GM12872 (cell line): ENCODE data around the gene PIPOX.

Experiments used
- TF ChIP-seq, protein P1 (sequence below): IDR thresholded peaks from 3 replicates; pipeline ENCODE4 v1.5.1; 2011; ENCODE audit warnings: low read depth, mild to moderate bottlenecking, low read length, moderate library complexity; ENCODE audit not compliant: insufficient read depth

PIPOX gene

GRCh38 chr17:29042679-29043538, at the start of gene PIPOX:
Gene PIPOX (plus strand): TSS chr17:29043141. CDS start chr17:29043226, 85 bp downstream.
- TF ChIP-seq, protein P1, sequence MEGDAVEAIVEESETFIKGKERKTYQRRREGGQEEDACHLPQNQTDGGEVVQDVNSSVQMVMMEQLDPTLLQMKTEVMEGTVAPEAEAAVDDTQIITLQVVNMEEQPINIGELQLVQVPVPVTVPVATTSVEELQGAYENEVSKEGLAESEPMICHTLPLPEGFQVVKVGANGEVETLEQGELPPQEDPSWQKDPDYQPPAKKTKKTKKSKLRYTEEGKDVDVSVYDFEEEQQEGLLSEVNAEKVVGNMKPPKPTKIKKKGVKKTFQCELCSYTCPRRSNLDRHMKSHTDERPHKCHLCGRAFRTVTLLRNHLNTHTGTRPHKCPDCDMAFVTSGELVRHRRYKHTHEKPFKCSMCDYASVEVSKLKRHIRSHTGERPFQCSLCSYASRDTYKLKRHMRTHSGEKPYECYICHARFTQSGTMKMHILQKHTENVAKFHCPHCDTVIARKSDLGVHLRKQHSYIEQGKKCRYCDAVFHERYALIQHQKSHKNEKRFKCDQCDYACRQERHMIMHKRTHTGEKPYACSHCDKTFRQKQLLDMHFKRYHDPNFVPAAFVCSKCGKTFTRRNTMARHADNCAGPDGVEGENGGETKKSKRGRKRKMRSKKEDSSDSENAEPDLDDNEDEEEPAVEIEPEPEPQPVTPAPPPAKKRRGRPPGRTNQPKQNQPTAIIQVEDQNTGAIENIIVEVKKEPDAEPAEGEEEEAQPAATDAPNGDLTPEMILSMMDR: 0 out of 3 replicates have a peak, but pooled peaks have one; percentile 4

GRCh38 chr17:28993645-28994426, 49.1 kb upstream of the PIPOX start:
- TF ChIP-seq, protein P1: no peak

- TF ChIP-seq, protein P1: no peak
These were observed 46.3 kb upstream of the PIPOX start for GRCh38 chr17:28996554-28997096.

DNA sequence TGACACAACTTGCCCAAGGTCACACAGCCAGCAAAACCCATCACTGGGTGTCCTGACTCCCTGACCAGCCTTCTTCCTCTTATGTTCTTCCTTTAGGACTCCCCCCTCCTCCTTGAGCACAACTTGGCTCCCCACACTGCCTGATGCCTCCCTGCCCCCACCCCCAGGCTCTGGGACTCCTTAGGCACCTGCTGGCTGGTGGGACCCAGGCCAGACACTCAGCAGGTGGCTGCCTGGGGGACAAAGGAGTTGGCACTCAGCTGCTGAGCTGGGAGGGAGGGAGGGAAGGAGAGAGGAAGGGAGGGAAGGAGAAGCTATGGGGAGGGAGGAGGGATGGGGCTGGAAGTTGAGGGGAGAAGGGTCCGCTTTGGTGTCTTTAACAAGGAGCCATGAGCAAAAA, 45.1 kb upstream of the PIPOX start:
- TF ChIP-seq, protein P1: no peak

DNA sequence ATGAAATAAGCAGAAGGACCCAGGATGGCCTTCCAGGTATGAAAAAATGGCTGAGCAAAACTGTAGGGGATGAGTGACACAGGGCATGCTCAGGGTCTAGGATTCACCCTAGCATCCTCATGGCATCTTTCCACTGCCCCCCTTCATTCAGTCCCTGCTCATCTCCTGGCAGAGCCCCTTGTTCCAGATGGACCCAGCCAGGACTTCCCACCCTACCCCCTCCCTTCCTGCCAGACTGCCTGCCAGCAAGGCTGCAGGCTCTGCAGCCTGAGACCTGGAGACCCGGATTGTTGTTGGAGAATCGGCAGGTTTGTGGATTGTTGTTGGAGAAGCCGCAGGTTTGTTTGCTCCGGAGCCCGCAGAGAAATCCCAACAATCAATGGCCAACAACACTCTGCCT, 43.7 kb upstream of the PIPOX start:
- TF ChIP-seq, protein P1: no peak

GRCh38 chr17:29000973-29001372, 42.0 kb upstream of the PIPOX start:
- TF ChIP-seq, protein P1: no peak

DNA sequence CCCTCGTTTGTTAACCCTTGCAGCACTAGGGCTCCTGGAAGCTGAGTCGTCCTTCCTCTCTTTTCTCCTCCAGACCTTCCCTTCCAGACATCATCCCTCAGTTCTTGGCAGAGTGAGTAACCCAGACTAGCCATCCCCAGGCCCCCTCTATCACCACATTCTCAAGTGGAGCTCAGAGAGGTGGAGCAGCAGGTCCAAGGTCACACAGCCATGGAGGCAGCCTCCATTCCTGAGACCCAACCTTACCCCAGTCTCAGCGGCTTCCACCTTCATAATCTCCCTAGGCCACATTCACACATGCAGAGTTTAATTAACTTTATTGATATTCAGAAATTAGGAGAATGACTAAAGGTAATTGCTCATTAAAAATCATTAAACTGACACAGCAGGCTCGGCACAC, 40.1 kb upstream of the PIPOX start:
- TF ChIP-seq, protein P1: no peak
